Measurements from ENCODE around the gene WDR70.
"Not testable (repeated sequence)": the region's sequence is repeated elsewhere in the genome, so short reads cannot be mapped to it uniquely, and the experiment has no call there.

The WDR70 gene

GRCh38 chr5:37654566-37654965, 275.4 kb downstream of the WDR70 start:
- DNase-seq, result not testable (repeated sequence)

DNA sequence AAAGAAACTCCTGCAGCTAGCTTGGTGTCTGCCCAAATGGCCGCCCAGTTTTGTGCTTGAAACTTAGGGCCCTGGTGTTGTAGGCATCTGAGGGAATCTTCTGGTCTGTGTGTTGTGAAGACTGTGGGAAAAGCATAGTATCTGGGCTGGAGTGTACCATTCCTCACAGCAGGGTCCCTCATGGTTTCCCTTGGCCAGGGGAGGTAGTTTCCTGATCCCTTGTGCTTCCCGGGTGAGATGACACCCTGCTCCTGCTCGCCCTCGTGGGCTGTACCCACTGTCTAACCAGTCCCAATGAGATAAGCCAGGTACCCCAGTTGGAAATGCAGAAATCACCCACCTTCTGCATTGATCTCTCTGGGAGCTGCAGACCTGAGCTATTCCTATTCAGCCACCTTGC, 277.9 kb downstream of the WDR70 start:
- DNase-seq, result no peak

DNA sequence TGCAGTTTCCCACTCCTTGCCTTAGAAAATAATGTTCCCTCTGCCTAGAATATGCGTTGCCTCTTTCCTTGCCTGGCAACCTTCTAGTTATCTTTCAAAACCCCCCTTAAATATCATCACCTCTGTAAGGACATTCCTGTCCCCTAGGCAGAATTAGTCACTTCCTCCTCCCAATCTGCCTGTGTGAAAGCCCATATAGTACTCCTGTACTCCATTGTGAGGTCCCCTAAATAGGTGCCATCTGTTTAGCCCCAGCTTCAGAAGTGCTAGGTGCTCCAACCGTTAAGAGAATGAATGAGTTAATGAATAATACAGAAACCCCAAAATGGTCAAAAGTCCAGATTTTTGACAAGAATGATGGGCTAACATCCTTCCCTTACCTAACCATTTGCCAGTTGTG, 279.3 kb downstream of the WDR70 start:
- no peak for DNase-seq

DNA sequence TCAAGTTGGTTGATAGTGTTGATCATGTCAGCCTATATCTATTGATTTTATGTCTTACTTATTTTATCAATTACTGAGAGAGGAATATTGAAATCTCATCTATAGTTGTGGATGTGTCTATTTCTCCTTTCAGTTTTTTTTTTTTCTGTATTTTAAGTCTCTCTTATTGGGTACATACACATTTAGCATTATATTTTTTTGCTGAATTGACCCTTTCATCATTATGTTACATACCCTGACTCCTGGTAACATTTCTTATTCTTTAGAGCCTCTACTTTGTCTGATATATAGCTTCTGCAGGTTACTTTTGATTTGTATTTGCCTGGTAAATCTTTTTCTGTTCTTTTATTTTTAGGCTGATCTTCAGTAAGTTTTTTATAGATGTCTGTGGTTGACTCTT, 281.2 kb downstream of the WDR70 start:
- no peak for DNase-seq

GRCh38 chr5:37661227-37661920, 282.3 kb downstream of the WDR70 start:
- DNase-seq, result no peak

- DNase-seq, result no peak
These were observed 282.8 kb downstream of the WDR70 start for GRCh38 chr5:37661951-37662350.

- no peak for DNase-seq
These were observed 283.2 kb downstream of the WDR70 start for GRCh38 chr5:37662362-37662761.

- DNase-seq, result no peak
These were observed 283.8 kb downstream of the WDR70 start for GRCh38 chr5:37662789-37663485.

DNA sequence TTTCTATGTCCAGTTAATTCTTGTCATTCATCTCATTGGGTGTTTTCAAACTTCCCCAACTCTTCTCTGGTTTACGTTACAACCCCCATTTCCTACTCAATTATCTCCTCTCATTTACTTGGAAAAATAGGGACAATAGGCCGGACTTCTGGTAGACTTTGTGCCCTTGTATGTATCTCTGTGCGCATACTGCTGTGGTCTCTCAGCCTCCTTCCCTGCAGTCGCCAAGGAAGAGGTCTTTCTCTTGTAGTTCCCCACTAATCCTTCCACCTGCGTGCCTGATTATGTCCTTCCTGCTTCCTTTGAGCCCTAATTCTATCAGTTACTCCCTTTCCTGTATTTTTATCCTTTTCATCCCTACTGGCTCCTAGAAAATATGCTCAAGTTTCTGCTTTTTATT, 284.4 kb downstream of the WDR70 start:
- DNase-seq, result no peak

GRCh38 chr5:37664551-37664950, 285.4 kb downstream of the WDR70 start:
- DNase-seq, result peak; percentile 9

DNA sequence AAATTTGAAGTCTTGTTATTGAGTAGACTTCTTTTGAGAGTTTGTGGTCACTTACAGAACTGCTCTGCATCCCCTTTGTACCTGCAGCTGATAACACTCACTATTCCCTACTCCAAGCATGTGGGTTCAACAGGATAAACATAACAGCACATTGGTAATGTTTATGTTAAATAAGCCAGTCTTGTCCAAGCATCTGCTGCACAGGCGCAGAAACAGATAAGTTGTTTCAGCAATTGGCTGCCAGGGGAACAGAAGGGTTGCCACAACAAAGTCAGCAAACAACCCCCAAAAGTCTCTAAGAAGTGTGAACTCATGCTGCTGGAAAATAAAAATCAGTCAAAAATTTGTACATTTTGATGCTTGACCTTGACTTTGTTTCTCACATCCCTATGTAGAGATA, 286.2 kb downstream of the WDR70 start:
- peak; percentile 86 for DNase-seq

- DNase-seq, result peak; percentile 96
These were observed 286.8 kb downstream of the WDR70 start for GRCh38 chr5:37665889-37666288.

DNA sequence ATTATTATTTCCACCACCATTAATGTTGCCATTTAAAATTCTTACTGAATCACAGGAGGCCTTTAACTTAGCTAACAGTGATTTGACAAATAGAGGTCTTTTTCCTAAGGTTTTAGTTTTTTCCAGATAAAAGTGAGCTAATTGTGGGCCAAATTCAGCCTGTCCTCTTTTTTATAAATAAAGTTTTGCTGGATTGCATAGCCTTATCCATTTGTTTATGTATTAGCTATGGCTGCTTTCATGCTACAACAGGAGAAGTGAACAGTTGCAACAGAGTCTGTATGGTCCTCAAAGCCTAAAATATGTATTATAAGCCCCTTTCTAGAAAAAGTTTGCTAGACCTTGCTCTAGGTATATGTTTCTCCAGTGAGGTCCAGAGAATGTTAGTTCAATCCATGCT, 288.3 kb downstream of the WDR70 start:
- DNase-seq, result no peak

- DNase-seq, result peak; percentile 31
These were observed 288.7 kb downstream of the WDR70 start for GRCh38 chr5:37667846-37668245.

- peak; percentile 97 for DNase-seq
These were observed 289.5 kb downstream of the WDR70 start for GRCh38 chr5:37668524-37669047.

GRCh38 chr5:37672118-37672588, 293.0 kb downstream of the WDR70 start:
- not testable (repeated sequence) for DNase-seq

- DNase-seq, result not testable (repeated sequence)
These were observed 295.2 kb downstream of the WDR70 start for GRCh38 chr5:37674361-37674760.

GRCh38 chr5:37679326-37679725, 300.2 kb downstream of the WDR70 start:
- DNase-seq, result not testable (repeated sequence)

GRCh38 chr5:37679903-37680302, 300.8 kb downstream of the WDR70 start:
- not testable (repeated sequence) for DNase-seq

GRCh38 chr5:37683072-37683471, 304.0 kb downstream of the WDR70 start:
- DNase-seq, result no peak

DNA sequence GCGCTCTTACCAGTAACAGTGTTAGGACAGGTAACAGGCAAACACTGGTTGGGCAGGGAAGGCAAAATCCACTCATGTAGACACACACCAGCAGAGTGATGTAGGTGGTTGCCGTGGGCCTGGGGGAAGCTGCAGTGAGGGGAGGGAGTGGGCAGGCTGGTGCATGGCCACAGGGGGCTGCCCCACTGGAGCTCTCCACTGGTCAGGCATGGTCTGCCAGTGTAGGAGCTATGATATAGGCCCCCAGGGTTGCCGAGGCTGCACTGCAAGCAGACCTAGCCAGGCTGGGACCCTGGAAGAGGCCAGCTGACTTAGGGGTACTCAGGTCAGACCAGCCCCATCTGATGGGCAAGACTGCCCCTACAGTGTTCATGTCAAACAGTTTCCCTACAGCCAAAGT, 306.1 kb downstream of the WDR70 start:
- DNase-seq, result no peak

GRCh38 chr5:37685816-37686215, 306.7 kb downstream of the WDR70 start:
- no peak for DNase-seq

DNA sequence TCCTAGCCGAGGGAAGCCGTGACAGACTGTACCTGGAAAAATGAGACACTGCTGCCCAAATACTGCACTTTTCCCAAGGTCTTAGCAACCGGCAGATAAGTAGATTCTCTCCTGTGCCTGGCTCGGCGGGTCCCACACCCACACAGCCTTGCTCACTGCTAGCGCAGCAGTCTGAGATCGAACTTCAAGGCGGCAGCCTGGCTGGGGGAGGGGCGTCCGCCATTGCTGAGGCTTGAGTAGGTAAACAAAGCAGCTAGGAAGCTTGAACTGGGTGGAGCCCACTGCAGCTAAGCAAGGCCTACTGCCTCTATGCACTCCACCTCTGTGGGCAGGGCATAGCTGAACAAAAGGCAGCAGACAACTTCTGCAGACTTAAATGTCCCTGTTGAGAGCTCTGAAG, 309.8 kb downstream of the WDR70 start:
- DNase-seq, result not testable (repeated sequence)

GRCh38 chr5:37694333-37694732, 315.2 kb downstream of the WDR70 start:
- not testable (repeated sequence) for DNase-seq

Data from DMS53 (cell line).